Heart right ventricle (tissue), 16 donors: ENCODE data around the gene SSC4D. TPM values are rescaled to one million over a fixed set of nuclear protein-coding genes. Genes with fewer than 3 reads are reported as not detected.
A peak's percentile ranks its signal among the peaks of the same experiment; 100 is the strongest.
"Not testable (repeated sequence)": the region's sequence is repeated elsewhere in the genome, so short reads cannot be mapped to it uniquely, and the experiment has no call there.

Experiments used
- ATAC-seq, 8 donors: fragments of 200-7000 bp; cut with Tn5 transposase; one replicate each; pipeline ENCODE4 v1.9.1; 2020; ENCODE audit warnings: mild to moderate bottlenecking in 8 of 8, moderate library complexity in 8 of 8, moderate number of reproducible peaks in 1 of 8
- DNase-seq, 2 donors: peaks; one replicate each; pipeline ENCODE4 v3.0.0-alpha.2; 2020
- H3K27ac ChIP-seq, 10 donors: fragments of 200-600 bp; sonication (generic) in 2 of 10; one replicate each; pipeline versions ENCODE4 v1.5.0 to v1.8.0; 2020 to 2022; ENCODE audit warnings: mild to moderate bottlenecking in 3 of 10
- H3K27me3 ChIP-seq, 7 donors: fragments of 200-600 bp; one replicate each; pipeline ENCODE4 v1.8.0; 2021 to 2022; ENCODE audit warnings: mild to moderate bottlenecking in 2 of 7
- H3K36me3 ChIP-seq, 9 donors: fragments of 200-600 bp; sonication (generic) in 1 of 9; one replicate each; pipeline versions ENCODE4 v1.5.0 to v1.8.0; 2020 to 2022; ENCODE audit warnings: mild to moderate bottlenecking in 2 of 9
- H3K4me1 ChIP-seq, 9 donors: fragments of 200-600 bp; sonication (generic) in 1 of 9; one replicate each; pipeline versions ENCODE4 v1.5.0 to v1.8.0; 2020 to 2022; ENCODE audit warnings: mild to moderate bottlenecking in 4 of 9
- H3K4me3 ChIP-seq, 10 donors: fragments of 200-600 bp; sonication (generic) in 2 of 10; one replicate each; pipeline versions ENCODE4 v1.5.0 to v1.8.0; 2020 to 2022; ENCODE audit warnings: mild to moderate bottlenecking in 7 of 10, moderate library complexity in 2 of 10
- H3K9me3 ChIP-seq, 11 donors: fragments of 200-600 bp in 10 of 11; sonication (generic) in 2 of 11; one replicate each; pipeline versions ENCODE4 v1.5.0 to v1.8.0; 2013 to 2022; ENCODE audit warnings: mild to moderate bottlenecking in 2 of 11, control low read depth in 1 of 11, moderate library complexity in 1 of 11
- CTCF ChIP-seq, 9 donors: fragments of 200-600 bp; sonication (generic) in 2 of 9; IDR thresholded peaks; one replicate each; pipeline versions ENCODE4 v1.5.0 to v1.8.0; 2021 to 2022; ENCODE audit warnings: antibody characterized with exemption in 9 of 9, mild to moderate bottlenecking in 5 of 9, moderate library complexity in 1 of 9
- WGBS, 2 donors: extraction: QIAGEN DNeasy Blood & Tissue Kit; methylation state at CpG; one replicate each; pipeline ENCODE4 v1.1.7; 2013; ENCODE audit warnings: inconsistent platforms in 1 of 2; 5-methylcytosine and 5-hydroxymethylcytosine counted together
- intact Hi-C, 10 donors: fragments of 100-400 bp; cut with DNase I; formaldehyde crosslinking; loops; one replicate each; pipeline versions ENCODE4 v1.11.1 to v1.14.2; 2022
- polyA plus RNA-seq, 2 donors: library from polyadenylated mRNA; stranded (reverse); fragments of 200-250 nt; gene quantifications; one replicate each; pipeline ENCODE4 v1.2.3, GENCODE V29; 2013
- total RNA-seq, 10 donors: library from RNA; stranded (reverse); fragmentation: NEBNext Ultra II Directional in 3 of 10; extraction: Animal tissue kit (Norgen Biotek cat#: 25700) in 3 of 10; gene quantifications; one replicate each; pipeline versions ENCODE4 v1.2.1 to v1.2.4, GENCODE V29; 2021 to 2023
- donor health status: Arrhythmogenic right ventricular cardiomyopathy.
- donor health status: ischemic (EF 13 %, LVEDD 7.1; RV severe dilation, severe dysfunction).
- donor health status: healthy with polysubstance abuse.
- donor health status: DM: no; HTN: yes; CAD: no.
- donor health status: DM: no; HTN: no; CAD: no.
- donor health status: ischemic (EF 25% LVEDD 6.9; RV normal size, moderate dysfunction).
- donor health status: ischemic (EF 25% LVEDD 5.7; RV mildly dilated, moderate dysfunction).
- donor health status: healthy.
- donor health status: DM: yes; HTN: yes; CAD: no.
- donor health status: Ischemic cardiomyopathy.
- donor health status: ischemic (EF 35%, LVEDD 5.7; RV mildly dilated, moderate dysfunction).
- donor health status: nonischemic (EF 11% LVEDD 7.7; RV severe dilation, severe dysfunction).
- donor health status: DM: yes; HTN: yes; CAD: no.
- donor health status: PGD.
- donor health status: ischemic (EF 29% LVEDD 5.4; RV normal size, mild dysfunction).
- donor health status: nonischemic (EF 23%, LVEDD 6.1; RV moderate dilation, normal function).

The SSC4D gene
- total and polyA plus RNA-seq, 12 donors = 0.24 to 1.9 (median 0.96) TPM

- peak; percentile 37 to 68 (median 64) for TF ChIP-seq CTCF (IDR thresholded peaks at IDR 0.05)
- H3K27me3 ChIP-seq, H3K4me3 ChIP-seq, H3K4me1 ChIP-seq, H3K9me3 ChIP-seq, H3K27ac ChIP-seq, intact Hi-C loops, H3K36me3 ChIP-seq: not testable (repeated sequence)
- 0 to 14% methylated on average over 1 to 2 of the region's 2 CpGs for WGBS, 2 donors
- peak; percentile 60 to 86 (median 74) for ATAC-seq
- DNase-seq = peak in 1 of 2 donors; percentile 70
Observed at GRCh38 chr7:76437873-76438272, 28.4 kb upstream of the SSC4D start.

- H3K27me3 ChIP-seq = no peaks in the 10 kb centered on the region
- no peak for ATAC-seq
- no peak for TF ChIP-seq CTCF (IDR thresholded peaks at IDR 0.05)
- DNase-seq = no peak
- peaks cover 0 to 10% (median 0%) of the 10 kb centered on the region in 9 donors for H3K4me1 ChIP-seq
- H3K4me3 ChIP-seq = no peak overlapping the region
- 95% methylated on average over 3 of the region's 3 CpGs for WGBS, 2 donors
- intact Hi-C loops = no loop called here
- no peaks in the 10 kb centered on the region for H3K9me3 ChIP-seq
- peaks cover 0 to 8% (median 0%) of the 10 kb centered on the region in 9 donors for H3K36me3 ChIP-seq
- H3K27ac ChIP-seq = no peak overlapping the region
Observed at GRCh38 chr7:76430836-76431235, 21.3 kb upstream of the SSC4D start.

DNA sequence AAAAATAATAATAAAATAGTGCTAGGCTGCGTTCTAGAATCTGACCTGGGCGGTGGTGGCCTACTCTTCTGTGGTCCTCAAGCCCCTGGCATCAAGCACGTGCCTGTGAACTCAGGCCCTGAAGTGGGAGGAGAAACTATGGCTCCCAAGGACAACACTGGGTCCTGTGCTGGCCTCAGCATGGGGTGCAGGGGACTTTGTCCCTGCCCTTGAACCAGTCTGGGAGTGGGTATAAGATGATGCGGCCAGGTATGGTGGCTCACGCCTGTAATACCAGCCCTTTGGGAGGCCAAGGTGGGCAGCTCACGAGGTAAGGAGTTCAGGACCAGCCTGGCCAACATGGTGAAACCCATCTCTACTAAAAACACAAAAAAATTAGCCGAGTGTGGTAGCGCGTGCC is 20.7 kb upstream of the SSC4D start:
- 94% methylated on average over 9 of the region's 9 CpGs for WGBS, 2 donors
- ATAC-seq (no peak), DNase-seq (no peak)
- Histone ChIP-seq H3K4me3 (no peak overlapping the region), H3K4me1 (peaks cover 0 to 10% (median 0%) of the 10 kb centered on the region in 9 donors), H3K36me3 (peaks cover 0 to 5% (median 0%) of the 10 kb centered on the region in 9 donors), H3K9me3 (no peaks in the 10 kb centered on the region), H3K27me3 (no peaks in the 10 kb centered on the region), H3K27ac (no peak overlapping the region)
- no peak for TF ChIP-seq CTCF (IDR thresholded peaks at IDR 0.05)
- intact Hi-C loops = no loop called here

GRCh38 chr7:76428868-76429805 is 19.6 kb upstream of the SSC4D start:
- intact Hi-C loops = no loop called here

More at GRCh38 chr7:76428868-76429805, 19.6 kb upstream of the SSC4D start:
- WGBS, 2 donors = 81 to 82% methylated on average over 18 of the region's 18 CpGs
- Histone ChIP-seq H3K27ac (no peak overlapping the region), H3K4me3 (no peak overlapping the region), H3K36me3 (no peaks in the 10 kb centered on the region), H3K9me3 (no peaks in the 10 kb centered on the region), H3K27me3 (no peaks in the 10 kb centered on the region), H3K4me1 (peaks cover 0 to 10% (median 0%) of the 10 kb centered on the region in 9 donors)
- ATAC-seq = peak in 4 of 8 donors; percentile 27 to 68 (median 35)
- TF ChIP-seq CTCF (IDR thresholded peaks at IDR 0.05) = no peak
- DNase-seq = no peak
